ENCODE results near the gene CEP164.

Gene CEP164

GRCh38 chr11:117415358-117415896, 87.8 kb downstream of the CEP164 start:
- TF ChIP-seq MAX (IDR thresholded peaks at IDR 0.05; ENCODE audit: low read depth, low read length) (no peak), MYC (IDR thresholded peaks at IDR 0.05; ENCODE audit: low read depth, low read length) (no peak), POLR2A (IDR thresholded peaks at IDR 0.05; ENCODE audit: extremely low read depth, insufficient read length) (no peak)
- TF ChIP-seq, protein P1, sequence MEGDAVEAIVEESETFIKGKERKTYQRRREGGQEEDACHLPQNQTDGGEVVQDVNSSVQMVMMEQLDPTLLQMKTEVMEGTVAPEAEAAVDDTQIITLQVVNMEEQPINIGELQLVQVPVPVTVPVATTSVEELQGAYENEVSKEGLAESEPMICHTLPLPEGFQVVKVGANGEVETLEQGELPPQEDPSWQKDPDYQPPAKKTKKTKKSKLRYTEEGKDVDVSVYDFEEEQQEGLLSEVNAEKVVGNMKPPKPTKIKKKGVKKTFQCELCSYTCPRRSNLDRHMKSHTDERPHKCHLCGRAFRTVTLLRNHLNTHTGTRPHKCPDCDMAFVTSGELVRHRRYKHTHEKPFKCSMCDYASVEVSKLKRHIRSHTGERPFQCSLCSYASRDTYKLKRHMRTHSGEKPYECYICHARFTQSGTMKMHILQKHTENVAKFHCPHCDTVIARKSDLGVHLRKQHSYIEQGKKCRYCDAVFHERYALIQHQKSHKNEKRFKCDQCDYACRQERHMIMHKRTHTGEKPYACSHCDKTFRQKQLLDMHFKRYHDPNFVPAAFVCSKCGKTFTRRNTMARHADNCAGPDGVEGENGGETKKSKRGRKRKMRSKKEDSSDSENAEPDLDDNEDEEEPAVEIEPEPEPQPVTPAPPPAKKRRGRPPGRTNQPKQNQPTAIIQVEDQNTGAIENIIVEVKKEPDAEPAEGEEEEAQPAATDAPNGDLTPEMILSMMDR (IDR thresholded peaks at IDR 0.05; ENCODE audit: low read depth, low read length) = no peak
- H3K4me3 ChIP-seq (ENCODE audit: low read depth, low read length) = no peak overlapping the region

DNA sequence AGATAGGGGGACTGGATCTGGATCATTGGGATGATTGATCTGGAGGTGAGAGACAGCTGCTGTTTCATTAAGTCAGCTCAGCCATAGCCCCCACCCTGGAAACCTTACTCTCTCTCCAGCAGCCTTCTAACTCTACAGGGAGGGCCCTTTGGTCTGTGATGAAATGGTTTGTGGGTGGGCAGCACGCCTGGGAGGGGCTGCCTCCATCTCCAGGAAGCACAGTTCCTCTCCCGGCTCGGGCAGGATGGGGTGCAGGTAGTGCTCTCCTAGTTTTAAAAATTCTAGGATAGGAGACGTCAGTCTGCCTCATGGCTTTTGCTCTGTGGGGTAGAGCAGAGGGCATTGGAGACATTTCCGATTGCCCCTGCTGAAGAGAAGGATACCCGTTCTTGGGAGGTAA, 89.7 kb downstream of the CEP164 start:
- DNase-seq (ENCODE audit: low read depth) = no peak
- TF ChIP-seq MAX (IDR thresholded peaks at IDR 0.05; ENCODE audit: low read depth, low read length) (no peak), POLR2A (IDR thresholded peaks at IDR 0.05; ENCODE audit: extremely low read depth, insufficient read length) (no peak)
- no peak overlapping the region for H3K4me3 ChIP-seq (ENCODE audit: low read depth, low read length)

More at GRCh38 chr11:117415358-117415896, 87.8 kb downstream of the CEP164 start:
- DNase-seq (ENCODE audit: low read depth) = no peak

DNA sequence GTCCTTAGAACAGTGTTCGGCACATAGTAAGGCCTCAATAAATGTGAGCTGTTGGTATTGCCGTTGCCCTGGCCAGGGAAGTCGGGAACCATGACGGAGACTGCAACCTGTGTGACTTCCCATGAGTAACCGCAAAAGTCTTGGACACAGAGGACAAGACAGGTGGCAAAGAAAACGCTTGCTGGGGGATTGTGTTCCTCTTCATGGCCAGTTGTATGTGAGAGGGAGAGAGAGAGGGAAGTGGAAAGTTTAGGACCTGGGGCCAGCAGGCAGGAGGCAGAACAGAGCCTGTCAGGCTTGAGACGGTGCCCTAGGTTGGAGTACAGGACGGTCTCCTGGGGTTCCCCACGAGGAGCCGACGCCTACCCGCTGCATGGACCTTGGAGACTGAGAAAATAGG, 90.2 kb downstream of the CEP164 start:
- DNase-seq (ENCODE audit: low read depth) = no peak
- no peak overlapping the region for H3K4me3 ChIP-seq (ENCODE audit: low read depth, low read length)
- TF ChIP-seq MYC (IDR thresholded peaks at IDR 0.05; ENCODE audit: low read depth, low read length) = no peak
- TF ChIP-seq POLR2A (IDR thresholded peaks at IDR 0.05; ENCODE audit: extremely low read depth, insufficient read length) = no peak
- TF ChIP-seq, protein P1 (IDR thresholded peaks at IDR 0.05; ENCODE audit: low read depth, low read length) = no peak
- TF ChIP-seq MAX (IDR thresholded peaks at IDR 0.05; ENCODE audit: low read depth, low read length) = no peak

DNA sequence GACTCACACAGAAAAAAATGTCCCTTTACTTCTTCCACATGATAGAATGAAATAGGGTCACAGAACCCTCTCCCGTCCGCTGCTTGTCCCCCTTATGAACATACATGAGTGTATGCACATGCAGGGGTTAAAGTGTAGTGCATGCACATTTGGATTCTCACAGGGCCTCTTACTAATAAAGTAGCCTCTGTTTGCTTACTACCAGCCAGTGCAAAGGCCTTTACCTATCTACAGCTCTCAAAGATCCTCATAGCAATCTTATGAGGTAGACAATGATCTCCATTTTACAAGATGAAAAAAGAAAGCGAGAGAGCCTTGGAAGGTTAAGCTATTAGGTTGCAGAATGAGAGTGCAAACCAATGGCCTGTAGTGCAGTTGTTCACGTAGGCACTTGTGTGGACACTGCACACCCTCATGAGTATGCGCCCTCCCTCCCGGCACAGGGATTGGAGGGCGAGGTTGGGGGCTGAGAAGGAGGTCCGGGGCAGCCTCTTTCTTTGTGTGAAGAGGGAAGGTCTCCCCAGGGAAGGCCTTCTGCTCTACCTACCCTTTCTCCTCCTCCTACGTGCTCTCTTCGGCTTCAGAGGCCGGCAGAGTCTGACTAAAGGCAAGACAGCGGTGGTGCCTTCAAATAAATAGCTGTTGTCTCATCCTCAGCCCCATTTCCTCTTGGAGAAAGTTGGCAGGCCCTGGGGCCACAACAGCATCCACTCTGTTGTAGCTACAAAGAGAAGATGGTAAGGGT, 91.3 kb downstream of the CEP164 start:
- TF ChIP-seq, protein P1 (IDR thresholded peaks at IDR 0.05; ENCODE audit: low read depth, low read length) = no peak
- TF ChIP-seq MAX (IDR thresholded peaks at IDR 0.05; ENCODE audit: low read depth, low read length) (no peak), MYC (IDR thresholded peaks at IDR 0.05; ENCODE audit: low read depth, low read length) (no peak), POLR2A (IDR thresholded peaks at IDR 0.05; ENCODE audit: extremely low read depth, insufficient read length) (no peak)
- no peak overlapping the region for H3K4me3 ChIP-seq (ENCODE audit: low read depth, low read length)
- DNase-seq (ENCODE audit: low read depth) = no peak

DNA sequence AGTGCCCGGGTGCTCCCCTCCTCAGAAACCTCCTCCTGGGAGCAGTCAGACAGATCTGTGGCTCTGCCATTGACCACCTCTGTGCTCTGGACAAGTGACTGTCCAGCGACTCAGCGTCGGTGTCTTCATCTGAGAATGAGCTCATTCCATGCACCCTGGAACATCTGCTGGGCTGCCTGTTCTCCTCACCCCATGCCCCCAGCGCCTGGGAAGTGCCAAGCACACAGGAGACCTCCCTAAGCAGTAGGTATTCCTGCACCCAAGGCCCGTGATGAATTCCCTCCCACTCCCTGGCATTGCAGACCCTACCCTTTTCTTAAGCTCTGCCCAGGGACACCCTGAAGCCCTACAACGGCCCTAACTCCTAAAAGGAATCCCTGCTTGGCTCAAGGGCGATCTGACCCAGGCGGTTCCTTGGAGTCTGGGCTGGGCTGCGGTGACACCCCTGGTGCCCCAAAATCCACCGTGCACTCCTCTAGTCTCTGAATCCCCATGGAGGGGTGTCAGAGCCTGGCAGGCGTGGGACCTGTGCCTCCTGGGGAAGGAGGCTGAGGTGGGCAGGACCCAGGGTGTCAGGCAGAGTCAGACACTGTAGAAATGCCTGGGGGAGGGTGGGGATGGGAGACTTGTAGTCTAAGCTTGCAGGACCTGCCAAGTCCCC, 92.0 kb downstream of the CEP164 start:
- DNase-seq (ENCODE audit: low read depth) = no peak
- no peak overlapping the region for H3K4me3 ChIP-seq (ENCODE audit: low read depth, low read length)
- no peak for TF ChIP-seq MAX (IDR thresholded peaks at IDR 0.05; ENCODE audit: low read depth, low read length)
- TF ChIP-seq MYC (IDR thresholded peaks at IDR 0.05; ENCODE audit: low read depth, low read length) = no peak
- no peak for TF ChIP-seq POLR2A (IDR thresholded peaks at IDR 0.05; ENCODE audit: extremely low read depth, insufficient read length)
- TF ChIP-seq, protein P1 (IDR thresholded peaks at IDR 0.05; ENCODE audit: low read depth, low read length) = no peak

GRCh38 chr11:117420143-117420485, 92.5 kb downstream of the CEP164 start:
- no peak overlapping the region for H3K4me3 ChIP-seq (ENCODE audit: low read depth, low read length)
- TF ChIP-seq, protein P1 (IDR thresholded peaks at IDR 0.05; ENCODE audit: low read depth, low read length) = no peak
- TF ChIP-seq MAX (IDR thresholded peaks at IDR 0.05; ENCODE audit: low read depth, low read length) = no peak
- TF ChIP-seq POLR2A (IDR thresholded peaks at IDR 0.05; ENCODE audit: extremely low read depth, insufficient read length) = no peak
- TF ChIP-seq MYC (IDR thresholded peaks at IDR 0.05; ENCODE audit: low read depth, low read length) = no peak
- no peak for DNase-seq (ENCODE audit: low read depth)
